GM03348 (cell line): ENCODE data around the gene PBX1.

ENCODE experiments used
- DNase-seq: peaks from one replicate; pipeline ENCODE4 v3.0.0; 2012; ENCODE audit warnings: low spot score

Gene PBX1

DNA sequence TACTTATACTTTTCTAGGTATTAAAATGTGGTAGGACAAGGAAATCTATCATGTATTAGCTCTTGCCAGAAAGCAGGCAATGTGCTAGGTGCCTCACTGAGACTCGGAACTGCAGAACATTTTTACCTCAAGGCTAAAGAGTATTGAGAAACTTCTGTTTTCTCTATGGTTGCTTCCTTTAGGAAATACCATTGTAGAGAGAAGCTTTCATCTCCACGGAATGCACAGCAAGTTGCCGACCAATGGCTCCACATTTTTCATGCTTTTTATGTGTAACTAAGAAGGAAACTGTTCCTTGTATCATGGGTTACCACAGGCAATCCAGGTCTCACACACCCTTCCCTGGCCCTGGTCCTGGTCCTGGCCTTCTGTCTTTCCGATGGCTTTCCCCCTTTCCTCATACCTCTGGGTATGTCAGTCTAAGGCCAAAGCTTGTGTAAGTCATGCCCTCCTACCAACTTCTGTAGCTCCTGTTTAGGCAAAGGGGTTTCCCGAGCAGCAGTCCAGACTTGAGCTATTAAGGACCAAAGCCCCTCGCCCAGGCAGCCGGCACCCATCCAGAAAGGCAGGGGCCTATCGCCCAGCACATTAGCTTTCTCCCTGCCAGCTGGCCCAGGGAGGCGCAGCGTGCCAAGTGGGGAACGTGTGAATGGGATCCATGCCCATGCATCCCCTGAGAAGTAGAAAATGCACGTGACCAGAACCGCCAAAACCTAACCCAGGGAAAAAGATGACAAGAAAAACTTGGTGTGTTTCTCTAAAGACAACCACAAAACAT lies 225.0 kb downstream of the PBX1 start:
- DNase-seq, result no peak

DNA sequence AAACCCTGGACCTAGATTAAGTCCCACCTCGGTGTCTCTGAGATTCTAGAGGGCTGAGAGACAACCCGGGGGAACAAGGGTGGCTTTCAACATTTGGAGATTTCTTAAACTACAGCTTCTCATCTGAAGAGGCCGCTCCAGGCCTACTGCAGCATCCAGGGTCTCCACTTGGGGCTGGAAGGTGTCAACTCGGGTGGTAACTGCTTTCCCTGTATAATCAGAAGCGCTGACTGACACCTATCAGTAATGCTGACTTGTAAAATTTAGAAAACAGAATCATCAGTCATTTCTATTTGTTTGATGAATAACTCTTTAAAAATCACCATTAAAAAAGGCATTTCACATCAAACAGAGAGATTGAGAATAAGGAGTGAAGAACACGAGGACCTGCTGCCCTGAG lies 226.0 kb downstream of the PBX1 start:
- DNase-seq, result no peak

DNA sequence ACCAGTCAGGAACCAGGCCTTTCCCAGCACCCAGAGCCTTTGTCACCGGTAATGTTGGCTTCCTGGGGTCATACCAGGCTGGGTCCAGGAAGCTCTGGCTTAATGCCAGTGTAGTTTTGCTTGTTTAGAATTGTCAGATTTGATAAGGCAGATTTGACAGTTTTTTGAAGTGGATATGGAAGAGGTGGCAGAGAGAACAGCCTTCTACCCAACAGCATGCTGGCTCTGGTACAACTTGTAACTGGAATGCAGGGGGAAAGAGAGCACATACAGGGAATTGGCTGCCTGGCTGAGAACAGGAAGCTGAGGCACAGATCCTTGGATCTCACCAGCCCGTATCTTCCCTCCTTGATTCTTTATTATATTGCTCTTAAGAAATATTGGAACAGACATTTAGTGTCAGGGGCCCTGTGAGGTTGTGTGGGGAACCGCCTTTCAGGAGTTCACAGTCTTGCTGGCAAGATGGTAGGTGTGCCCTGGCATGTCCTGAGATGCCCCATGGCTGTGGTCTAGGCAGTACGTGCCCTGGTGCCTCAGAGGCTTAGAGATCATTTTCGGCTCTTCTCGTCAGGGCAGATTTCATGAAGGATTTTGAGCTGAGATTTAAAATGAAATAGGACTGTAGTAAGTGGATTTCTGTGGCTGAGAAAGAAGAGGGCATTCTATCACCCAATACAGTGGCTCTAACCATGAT lies 227.0 kb downstream of the PBX1 start:
- DNase-seq, result peak; percentile 52

DNA sequence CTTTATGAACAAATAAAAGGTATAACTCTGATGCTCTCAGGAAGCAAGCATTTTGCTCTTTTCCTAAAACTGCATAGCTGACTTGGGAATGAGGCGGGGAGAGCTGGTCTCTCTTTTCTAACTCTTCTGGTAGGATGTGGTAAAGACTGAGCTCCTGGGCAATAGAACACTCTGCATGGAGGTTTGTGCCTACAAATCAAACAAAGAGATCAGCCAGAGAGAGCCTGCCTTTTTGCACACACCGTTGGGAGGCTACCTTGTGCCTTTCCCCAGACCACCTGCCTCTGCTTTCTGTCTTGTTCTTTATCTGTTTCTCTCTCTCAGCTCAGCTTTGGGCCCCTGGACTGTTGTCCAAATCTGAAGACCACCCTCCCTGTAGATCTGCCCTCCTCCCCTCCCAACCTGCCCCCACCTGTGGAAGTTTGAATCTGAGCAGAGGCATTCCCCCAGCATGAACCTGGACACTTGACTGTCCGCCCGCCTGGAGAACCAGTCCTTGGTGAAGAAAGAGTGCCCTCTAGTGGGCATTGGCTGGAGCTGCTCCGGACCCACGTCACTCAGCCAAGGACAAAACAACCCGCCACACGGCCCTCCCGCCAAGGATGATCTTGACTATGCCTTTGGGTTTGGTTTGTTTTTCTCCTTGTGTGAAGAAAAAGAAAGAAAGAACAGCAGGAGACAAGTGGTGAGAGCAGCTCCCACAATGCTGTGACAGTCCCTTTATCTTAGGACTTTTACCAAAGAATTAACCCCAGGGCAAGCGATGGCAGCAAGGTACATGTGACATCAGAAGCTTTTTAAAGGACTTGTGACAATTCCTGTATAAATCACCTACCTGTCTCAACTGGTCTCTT lies 228.2 kb downstream of the PBX1 start:
- peak; percentile 88 for DNase-seq

DNA sequence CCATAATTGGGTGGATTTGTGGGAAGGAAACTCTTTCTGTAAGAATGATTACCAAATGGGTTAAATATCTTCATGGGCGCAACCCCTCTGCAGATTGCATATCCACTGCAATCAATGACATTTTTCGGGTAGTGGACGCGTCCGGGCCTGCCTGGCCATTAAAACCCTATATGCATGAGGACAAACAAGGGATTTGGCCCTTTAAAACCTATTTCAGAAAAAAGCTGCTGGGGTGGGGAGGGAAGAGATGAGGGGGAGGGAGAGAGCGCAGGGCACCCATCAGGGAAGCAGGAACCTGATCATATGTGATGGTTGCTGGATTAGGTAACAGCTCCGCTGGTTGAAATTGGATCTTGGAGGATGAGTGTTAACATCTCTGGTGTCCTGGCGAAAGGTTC lies 228.8 kb downstream of the PBX1 start:
- DNase-seq, result no peak

DNA sequence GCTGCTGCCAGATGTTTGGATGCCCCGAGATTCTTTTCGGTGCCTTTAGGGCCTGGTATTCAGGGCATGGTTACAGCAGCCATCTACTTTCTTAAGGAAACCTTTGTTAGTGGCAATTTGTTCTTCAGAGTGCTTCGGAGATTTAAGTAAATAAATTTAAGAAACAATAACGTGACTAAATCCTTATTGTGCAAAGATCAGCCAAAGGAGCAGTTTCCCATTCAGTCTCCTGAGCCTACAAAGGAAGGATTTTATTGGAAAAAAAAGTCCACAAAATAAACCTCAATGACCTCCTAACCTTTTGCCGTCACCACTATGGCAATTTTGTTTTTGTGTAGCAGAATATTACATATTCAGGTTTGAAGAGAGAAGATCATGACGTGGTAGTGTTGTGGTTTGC lies 231.1 kb downstream of the PBX1 start:
- DNase-seq, result no peak

DNA sequence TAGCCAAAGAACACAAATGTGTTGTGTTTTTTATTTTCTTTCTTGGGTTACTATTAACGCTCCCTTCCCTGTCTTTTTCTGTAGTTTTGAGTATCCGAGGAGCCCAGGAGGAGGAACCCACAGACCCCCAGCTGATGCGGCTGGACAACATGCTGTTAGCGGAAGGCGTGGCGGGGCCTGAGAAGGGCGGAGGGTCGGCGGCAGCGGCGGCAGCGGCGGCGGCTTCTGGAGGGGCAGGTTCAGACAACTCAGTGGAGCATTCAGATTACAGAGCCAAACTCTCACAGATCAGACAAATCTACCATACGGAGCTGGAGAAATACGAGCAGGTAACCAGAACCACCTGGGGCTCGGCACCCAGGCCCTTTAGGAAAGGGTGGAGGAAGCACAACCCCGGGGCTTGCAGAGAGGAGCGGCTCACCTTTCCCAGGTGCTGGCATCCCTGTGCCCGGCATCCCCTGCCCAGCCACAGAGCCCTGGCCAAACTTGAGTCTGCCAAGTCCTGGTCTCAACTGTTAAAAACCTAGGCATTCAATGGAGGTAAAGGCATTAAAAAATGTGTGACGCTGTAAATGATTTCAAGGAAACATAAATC lies 233.5 kb downstream of the PBX1 start:
- no peak for DNase-seq

DNA sequence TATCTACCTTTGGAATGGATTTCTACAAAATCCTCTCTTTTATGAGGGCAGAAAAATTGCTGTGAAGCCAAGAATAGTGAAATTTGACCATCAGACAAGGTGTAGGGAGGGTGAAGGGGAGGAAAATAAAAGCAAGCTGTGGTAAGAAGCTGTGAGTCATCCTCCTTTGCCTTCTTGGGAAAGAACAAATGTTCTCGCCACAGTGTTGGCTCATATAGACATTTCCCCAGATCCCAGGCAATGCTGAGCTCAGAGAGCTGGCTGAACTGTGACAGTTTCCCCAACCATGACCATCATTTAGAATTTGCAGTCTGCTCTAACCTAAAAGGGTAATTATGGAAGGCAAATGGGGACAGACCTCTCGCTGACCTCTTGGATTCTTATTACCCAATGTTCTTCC lies 235.4 kb downstream of the PBX1 start:
- peak; percentile 92 for DNase-seq

DNA sequence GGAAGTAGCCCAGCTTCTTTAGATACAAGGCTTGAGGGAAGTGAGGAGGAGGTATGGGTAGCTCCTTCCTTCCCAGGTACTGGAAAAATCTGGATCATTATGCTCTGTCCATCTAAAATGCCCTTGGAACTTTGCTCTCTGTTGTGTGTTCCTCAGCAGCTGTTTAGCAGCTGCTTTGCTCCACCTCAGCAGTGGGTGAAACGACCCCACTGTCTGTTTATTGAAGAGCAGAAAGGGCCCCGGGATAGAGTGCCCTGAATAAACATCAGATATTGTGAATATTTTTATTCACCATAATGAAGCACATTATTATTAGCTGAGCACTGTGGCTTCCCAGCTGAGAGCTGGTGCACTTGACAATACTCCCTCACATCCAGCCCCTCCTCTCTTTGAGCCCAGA lies 237.9 kb downstream of the PBX1 start:
- no peak for DNase-seq

DNA sequence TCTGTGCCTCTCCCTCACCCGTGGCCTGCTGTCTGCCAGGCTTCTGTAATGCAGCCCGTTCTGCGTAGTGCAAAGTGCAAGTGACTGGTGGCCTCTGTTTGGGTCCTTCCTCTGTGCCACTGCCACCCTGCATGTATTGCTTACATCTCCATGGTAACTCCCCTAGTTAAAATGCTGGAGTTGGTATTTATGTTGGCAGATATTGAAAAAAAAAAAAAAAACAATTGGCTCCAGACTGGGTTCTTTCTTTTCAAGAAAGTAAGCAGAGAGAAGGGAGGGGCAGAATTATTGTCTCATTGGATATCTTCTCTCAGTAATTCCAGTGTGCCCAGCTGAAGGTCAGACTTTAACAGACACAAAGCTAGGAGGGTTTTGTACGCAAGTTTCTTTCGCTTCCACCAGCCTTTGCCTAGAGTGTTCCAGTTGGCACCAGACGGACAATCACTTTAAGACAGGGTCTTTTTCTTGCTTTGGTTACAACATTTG lies 242.3 kb downstream of the PBX1 start:
- DNase-seq, result no peak

DNA sequence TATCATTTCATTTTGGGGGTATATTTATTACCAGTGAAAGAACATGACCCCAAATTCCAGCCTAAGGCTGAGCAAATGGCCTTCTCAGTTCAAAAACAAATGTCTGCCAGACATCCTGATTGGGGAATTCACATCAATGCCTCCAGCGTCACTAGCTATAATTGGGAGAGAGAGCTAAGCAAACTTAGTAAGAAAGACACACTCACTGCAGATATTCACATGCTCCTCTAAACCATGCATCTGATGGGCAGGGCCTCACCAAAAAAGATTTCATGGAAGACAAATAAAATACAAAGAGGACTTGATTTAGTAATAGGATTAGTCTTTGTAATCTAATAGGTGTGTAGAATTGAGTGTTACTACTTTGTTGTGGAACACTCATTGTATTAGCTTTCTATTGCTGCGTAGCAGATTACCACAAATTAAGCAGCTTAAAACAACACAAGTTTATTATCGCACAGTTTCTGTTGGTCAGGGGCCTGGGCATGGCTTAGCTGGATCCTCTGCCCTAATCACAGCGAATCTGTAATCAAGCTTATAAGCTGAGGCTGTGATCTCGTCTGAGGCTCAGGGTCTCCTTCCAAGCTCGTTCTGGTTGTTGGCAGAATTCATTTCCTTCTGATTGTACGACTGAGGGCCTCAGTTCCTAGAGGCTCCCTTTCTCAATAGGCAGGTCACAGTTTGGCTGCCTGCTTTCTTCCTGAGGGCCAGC lies 243.0 kb downstream of the PBX1 start:
- no peak for DNase-seq

DNA sequence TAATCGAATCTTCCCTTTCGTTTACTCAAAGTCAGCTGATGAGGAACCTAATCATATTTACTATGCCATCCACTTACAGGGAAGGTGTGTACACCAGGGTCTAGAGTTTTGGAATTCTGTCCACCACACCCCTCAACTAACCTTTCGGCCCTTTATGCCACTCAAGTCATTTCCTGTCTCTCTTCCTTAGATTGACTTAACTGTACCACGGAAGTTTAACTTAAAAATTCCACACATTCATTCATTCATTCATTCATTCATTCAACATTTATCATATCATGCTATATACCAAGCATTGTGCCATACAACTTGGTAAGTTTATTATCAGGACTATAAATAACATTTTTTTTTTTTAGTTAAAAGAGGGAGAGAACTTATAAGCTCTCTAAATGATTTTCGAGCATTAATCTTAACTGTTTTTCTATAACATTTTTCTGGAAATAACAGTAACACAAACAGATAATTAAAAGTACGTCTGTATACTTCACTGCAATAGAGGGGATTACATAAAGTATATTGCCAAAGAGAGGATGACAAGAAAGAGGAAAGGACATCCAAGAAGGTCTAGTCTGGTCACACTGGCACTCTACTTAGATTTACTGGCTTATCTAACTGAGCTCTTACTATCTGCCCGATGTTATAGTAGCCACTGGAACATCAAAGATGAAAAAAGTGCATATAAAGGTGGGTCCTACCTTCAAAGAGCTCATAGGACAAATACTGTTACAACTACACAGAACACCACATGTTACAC lies 243.7 kb downstream of the PBX1 start:
- DNase-seq, result no peak

DNA sequence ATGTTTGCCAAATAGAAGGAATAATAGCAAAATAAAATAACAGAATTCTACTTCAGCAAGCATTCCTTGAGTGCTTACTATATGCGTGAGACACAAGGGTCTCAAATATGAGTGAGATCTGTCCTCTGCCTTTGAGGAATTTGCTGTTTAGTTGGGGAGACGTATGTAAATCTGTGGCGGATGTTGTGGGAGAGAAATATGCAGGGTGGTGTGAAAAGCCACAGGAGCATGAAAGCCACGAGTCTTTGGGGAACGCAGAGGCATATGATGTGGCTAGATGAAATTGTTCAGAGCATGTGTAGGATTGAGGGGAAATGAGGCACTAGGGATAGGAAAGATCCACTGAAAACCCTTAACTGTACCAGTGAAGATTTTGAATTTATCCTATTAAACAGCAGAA lies 244.4 kb downstream of the PBX1 start:
- DNase-seq, result no peak

DNA sequence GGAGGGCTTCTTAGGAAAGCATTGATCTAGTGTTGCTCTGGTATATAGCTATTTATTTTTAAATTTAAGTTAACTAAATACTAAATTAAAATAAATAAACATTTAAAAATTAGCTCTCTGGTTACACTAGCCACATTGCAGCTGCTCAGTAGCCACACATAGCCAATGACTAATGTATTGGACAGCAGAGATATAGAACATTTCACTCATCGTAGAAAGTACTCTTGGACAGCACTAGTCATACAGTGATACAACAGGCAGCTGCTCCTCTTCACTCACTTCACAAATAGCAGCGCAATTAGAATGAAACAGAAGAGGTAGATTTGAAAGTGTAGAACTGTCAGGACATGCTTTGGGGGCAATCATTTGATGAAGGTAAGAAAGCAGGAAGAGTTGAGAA lies 245.4 kb downstream of the PBX1 start:
- no peak for DNase-seq

DNA sequence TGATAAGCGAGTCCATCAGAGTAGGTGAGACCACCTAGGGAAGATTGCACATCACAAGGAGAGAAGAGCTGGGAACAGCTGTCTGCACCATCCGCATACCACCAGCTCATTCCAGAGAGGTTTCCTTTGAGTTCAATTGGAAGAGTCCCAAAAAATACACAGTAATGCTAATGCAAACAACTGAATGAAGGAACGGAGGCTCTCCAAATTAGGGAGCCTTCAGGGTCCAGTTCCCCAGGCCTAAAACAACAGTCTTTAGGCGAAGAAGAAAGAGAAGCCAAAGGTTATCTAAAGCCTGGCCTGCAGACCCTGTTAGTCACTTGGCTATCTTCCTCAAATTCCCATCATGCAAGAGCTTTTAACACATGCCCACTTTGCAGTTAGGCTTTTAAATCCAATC lies 246.4 kb downstream of the PBX1 start:
- DNase-seq, result no peak

DNA sequence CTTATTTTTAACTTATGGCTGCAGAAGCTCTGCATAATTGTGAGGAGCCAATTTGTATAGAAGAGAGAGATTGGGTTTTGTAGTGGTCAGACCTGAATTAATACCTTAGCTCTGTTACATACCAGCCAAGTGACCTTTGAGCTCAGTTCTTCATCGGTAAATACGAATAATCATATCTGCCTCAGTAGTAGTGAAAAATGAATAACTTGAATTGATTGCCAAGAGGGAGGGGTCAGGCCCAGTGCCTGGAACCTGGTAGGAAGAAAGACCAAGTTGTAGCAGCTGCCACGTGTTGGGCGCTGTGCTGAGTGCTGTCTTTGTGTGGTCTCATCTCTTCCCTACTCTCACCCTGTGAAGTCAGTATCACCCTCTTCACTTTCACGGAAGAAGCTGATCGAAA lies 247.5 kb downstream of the PBX1 start:
- DNase-seq, result no peak

DNA sequence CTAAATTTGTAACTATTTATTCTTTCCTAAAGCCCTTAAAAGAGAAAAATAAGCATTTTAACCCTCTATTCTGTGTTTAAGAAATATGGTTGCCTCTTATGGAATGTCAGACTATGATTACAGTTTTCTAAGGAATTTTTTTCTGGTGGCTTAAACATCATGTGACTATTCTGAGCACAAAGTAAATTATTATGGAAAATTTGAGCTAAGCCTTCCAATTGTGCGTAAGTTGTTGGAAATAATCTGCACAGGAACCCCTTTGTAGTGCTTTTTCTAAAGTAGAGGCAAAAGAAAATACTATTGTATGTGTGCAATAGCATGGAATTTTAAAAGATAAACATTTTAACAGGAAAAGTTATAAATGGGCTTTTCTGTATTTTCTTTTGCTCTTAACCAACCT lies 254.8 kb downstream of the PBX1 start:
- DNase-seq, result no peak

DNA sequence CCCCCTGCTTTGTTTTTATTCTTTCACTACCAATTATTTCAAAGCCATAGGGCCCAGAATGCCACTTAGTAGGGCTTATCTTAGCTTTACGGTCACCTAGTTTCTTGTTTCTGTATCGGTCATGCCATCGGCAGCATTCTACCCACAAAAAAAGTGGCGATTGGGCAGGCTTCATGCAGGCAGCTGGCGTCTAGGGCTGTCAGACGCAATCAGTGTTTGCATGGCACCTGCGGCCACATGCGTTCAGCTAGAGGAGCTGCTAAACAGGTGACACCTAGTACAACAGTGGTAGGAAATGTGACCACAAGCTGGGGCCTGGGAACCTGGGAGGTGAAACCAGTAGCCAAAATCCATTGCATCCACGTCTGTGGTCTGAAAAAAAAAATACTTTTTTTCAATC lies 262.7 kb downstream of the PBX1 start:
- DNase-seq, result no peak

DNA sequence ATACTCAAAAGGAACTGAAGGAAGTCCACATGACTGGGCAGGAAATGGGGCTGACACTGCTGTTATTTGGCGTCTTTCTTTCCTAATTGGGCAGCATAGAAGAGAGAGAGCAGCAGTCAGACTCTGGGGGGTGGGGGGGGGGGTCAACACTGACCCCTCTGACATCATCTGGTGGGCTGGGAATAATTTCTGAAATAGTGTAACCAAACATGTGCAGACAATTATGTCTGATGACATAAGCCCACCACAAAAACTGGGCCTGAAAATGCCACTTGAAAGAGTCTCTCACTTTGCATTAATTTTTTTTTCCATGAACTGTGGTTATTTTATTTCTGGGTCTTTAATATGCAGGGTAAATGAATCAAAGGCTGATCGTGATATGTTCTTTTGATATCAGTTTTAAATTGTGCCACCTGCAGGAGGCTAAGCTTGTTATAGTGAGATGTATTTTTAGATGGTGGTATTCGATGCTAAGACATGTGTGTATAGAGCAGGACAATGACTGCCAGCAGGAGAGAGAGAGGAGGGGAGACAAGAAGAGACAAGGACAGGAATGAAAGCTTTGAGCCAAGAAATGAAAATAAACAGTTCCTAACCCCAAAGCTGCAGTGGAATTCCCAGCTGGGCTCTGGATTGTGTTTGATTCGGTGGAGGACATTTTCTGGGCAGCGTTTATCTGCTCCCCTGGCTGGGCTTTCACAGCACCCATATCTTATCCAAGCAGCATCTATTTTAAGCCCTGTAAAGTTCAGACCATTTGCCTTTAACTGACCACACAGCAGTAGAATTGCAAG lies 264.7 kb downstream of the PBX1 start:
- DNase-seq, result peak; percentile 27

DNA sequence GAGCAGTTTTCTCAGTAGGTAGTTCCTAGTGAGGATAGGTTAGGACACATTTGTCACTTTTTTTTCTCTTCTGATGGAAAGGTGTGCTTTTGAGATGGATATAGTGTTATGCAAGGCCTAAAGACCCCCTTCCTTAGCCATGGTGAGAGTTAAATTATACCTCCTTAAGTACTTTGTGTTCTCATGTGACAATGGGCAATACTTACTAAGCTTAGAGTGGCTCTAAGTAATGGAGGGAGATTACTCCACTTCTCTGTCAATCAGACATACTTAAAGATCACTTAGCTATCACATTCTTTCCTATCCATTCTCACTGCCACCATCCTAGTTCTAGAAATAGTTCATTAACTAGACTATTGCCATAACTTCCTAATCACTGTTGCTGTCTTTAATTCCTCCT lies 265.6 kb downstream of the PBX1 start:
- DNase-seq, result no peak
